Measurements from ENCODE around the gene THOC7. TPM values are rescaled to one million over a fixed set of nuclear protein-coding genes. Genes with fewer than 3 reads are reported as not detected.
A peak's percentile ranks its signal among the peaks of the same experiment; 100 is the strongest.

THOC7 gene
- total RNA-seq, 2 donors from 2014 or later, result 24.4 to 55.9 TPM

- Histone ChIP-seq H3K9me3 (no peaks in the 10 kb centered on the region), H3K4me1 (replicated peaks) (no peaks in the 10 kb centered on the region), H3K4me3 (no peak overlapping the region), H3K27ac (no peak overlapping the region), H3K27me3 (replicated peaks; ENCODE audit: insufficient read depth) (no peaks in the 10 kb centered on the region), H3K36me3 (no peaks in the 10 kb centered on the region)
- WGBS, result 65% methylated on average over 4 of the region's 4 CpGs
- DNase-seq (ENCODE audit: low spot score), result no peak
- intact Hi-C loops (cut with DNase I), result no loop called here
- TF ChIP-seq POLR2AphosphoS5 (IDR thresholded peaks at IDR 0.05) (no peak), CTCF (IDR thresholded peaks at IDR 0.05) (no peak), POLR2A (IDR thresholded peaks at IDR 0.05) (no peak)
These were observed 39.3 kb downstream of the THOC7 start for GRCh38 chr3:63824309-63824708.

GRCh38 chr3:63819151-63819398 lies 44.5 kb downstream of the THOC7 start, which contains the start of gene C3orf49:
C3orf49 (plus strand) TSS chr3:63819299; CDS start chr3:63819472, 173 bp downstream.
- WGBS, result 93% methylated on average over 1 of the region's 1 CpG
- TF ChIP-seq POLR2AphosphoS5 (IDR thresholded peaks at IDR 0.05), result no peak
- no peak for TF ChIP-seq CTCF (IDR thresholded peaks at IDR 0.05)
- TF ChIP-seq POLR2A (IDR thresholded peaks at IDR 0.05), result no peak
- H3K9me3 ChIP-seq, result no peaks in the 10 kb centered on the region
- H3K36me3 ChIP-seq, result no peaks in the 10 kb centered on the region
- no peaks in the 10 kb centered on the region for H3K4me1 ChIP-seq (replicated peaks)
- DNase-seq (ENCODE audit: low spot score), result no peak
- no peak within 1 kb of the TSS for H3K4me3 ChIP-seq
- intact Hi-C loops (cut with DNase I), result loop anchor here (2.0 kb wide), 1 partner anchor 468 kb away; no protein-coding TSS in a partner anchor
- H3K27me3 ChIP-seq (replicated peaks; ENCODE audit: insufficient read depth), result no peaks in the 10 kb centered on the region
- no peak within 1 kb of the TSS for H3K27ac ChIP-seq

GRCh38 chr3:63818282-63819150 lies 45.1 kb downstream of the THOC7 start:
- H3K9me3 ChIP-seq, result no peaks in the 10 kb centered on the region
- H3K36me3 ChIP-seq, result no peaks in the 10 kb centered on the region
- no peaks in the 10 kb centered on the region for H3K27me3 ChIP-seq (replicated peaks; ENCODE audit: insufficient read depth)
- H3K4me1 ChIP-seq (replicated peaks), result no peaks in the 10 kb centered on the region
- TF ChIP-seq POLR2AphosphoS5 (IDR thresholded peaks at IDR 0.05) (peak; percentile 16), POLR2A (IDR thresholded peaks at IDR 0.05) (no peak), CTCF (IDR thresholded peaks at IDR 0.05) (peak; percentile 77 to 89 (median 85))
- peak; percentile 61 for DNase-seq (ENCODE audit: low spot score)
- WGBS, result 28% methylated on average over 10 of the region's 10 CpGs
- H3K4me3 ChIP-seq, result no peak overlapping the region
- H3K27ac ChIP-seq, result no peak overlapping the region
- intact Hi-C loops (cut with DNase I), result loop anchor here (2.0 kb wide), 1 partner anchor 468 kb away; no protein-coding TSS in a partner anchor

GRCh38 chr3:63817225-63817624 lies 46.4 kb downstream of the THOC7 start:
- Histone ChIP-seq H3K9me3 (no peaks in the 10 kb centered on the region), H3K36me3 (no peaks in the 10 kb centered on the region), H3K27ac (no peak overlapping the region), H3K27me3 (replicated peaks; ENCODE audit: insufficient read depth) (no peaks in the 10 kb centered on the region), H3K4me3 (no peak overlapping the region), H3K4me1 (replicated peaks) (no peaks in the 10 kb centered on the region)
- whole genome bisulfite sequencing, result 95% methylated on average over 5 of the region's 5 CpGs
- intact Hi-C loops (cut with DNase I), result no loop called here
- TF ChIP-seq POLR2AphosphoS5 (IDR thresholded peaks at IDR 0.05), result no peak
- TF ChIP-seq POLR2A (IDR thresholded peaks at IDR 0.05), result no peak
- TF ChIP-seq CTCF (IDR thresholded peaks at IDR 0.05), result no peak
- DNase-seq (ENCODE audit: low spot score), result no peak

GRCh38 chr3:63814237-63814636 lies 49.4 kb downstream of the THOC7 start:
- Histone ChIP-seq H3K27ac (no peak overlapping the region), H3K9me3 (no peaks in the 10 kb centered on the region), H3K4me3 (no peak overlapping the region), H3K4me1 (replicated peaks) (no peaks in the 10 kb centered on the region), H3K36me3 (no peaks in the 10 kb centered on the region), H3K27me3 (replicated peaks; ENCODE audit: insufficient read depth) (no peaks in the 10 kb centered on the region)
- intact Hi-C loops (cut with DNase I), result no loop called here
- WGBS, result 96% methylated on average over 3 of the region's 3 CpGs
- TF ChIP-seq POLR2A (IDR thresholded peaks at IDR 0.05) (no peak), POLR2AphosphoS5 (IDR thresholded peaks at IDR 0.05) (no peak), CTCF (IDR thresholded peaks at IDR 0.05) (no peak)
- no peak for DNase-seq (ENCODE audit: low spot score)
